ENCODE data around the gene RAP1A.

The RAP1A gene

GRCh38 chr1:111704240-111704639 is 84.7 kb downstream of the RAP1A start:
- H3K4me3 ChIP-seq (ENCODE audit: low read length, poor library complexity, severe bottlenecking): no peak overlapping the region
- TF ChIP-seq EZH2phosphoT487 (IDR thresholded peaks at IDR 0.05; ENCODE audit: borderline replicate concordance) (no peak), CTCF (conservative IDR thresholded peaks at IDR 0.05; ENCODE audit: low read length) (no peak)
- H3K9me3 ChIP-seq (ENCODE audit: insufficient read depth, low read depth, low read length): no peaks in the 10 kb centered on the region
- no peak overlapping the region for H3K4me2 ChIP-seq (ENCODE audit: low read depth, low read length, poor library complexity, severe bottlenecking)
- H3K79me2 ChIP-seq (ENCODE audit: insufficient read depth, low read length): no peaks in the 10 kb centered on the region
- no peaks in the 10 kb centered on the region for H3K27me3 ChIP-seq (ENCODE audit: insufficient read depth, low read length, poor library complexity, severe bottlenecking)
- no peak overlapping the region for H3K9ac ChIP-seq (ENCODE audit: low read depth, low read length, poor library complexity, severe bottlenecking)
- no peaks in the 10 kb centered on the region for H3K9me2 ChIP-seq (replicated peaks; ENCODE audit: low read depth, low read length)
- no peaks in the 10 kb centered on the region for H3F3A ChIP-seq (ENCODE audit: low read depth)
- H3K36me3 ChIP-seq (ENCODE audit: insufficient read depth, low read length): peaks cover 94% of the 10 kb centered on the region
- H4K20me1 ChIP-seq (ENCODE audit: insufficient read depth, low read length, poor library complexity, severe bottlenecking): no peaks in the 10 kb centered on the region
- no peak overlapping the region for H2AFZ ChIP-seq (ENCODE audit: low read length)
- H3K4me1 ChIP-seq (ENCODE audit: insufficient read depth, low read length, poor library complexity, severe bottlenecking): no peaks in the 10 kb centered on the region

GRCh38 chr1:111704776-111705175 is 85.2 kb downstream of the RAP1A start:
- TF ChIP-seq EZH2phosphoT487 (IDR thresholded peaks at IDR 0.05; ENCODE audit: borderline replicate concordance) (no peak), CTCF (conservative IDR thresholded peaks at IDR 0.05; ENCODE audit: low read length) (no peak)
- no peaks in the 10 kb centered on the region for H4K20me1 ChIP-seq (ENCODE audit: insufficient read depth, low read length, poor library complexity, severe bottlenecking)
- no peaks in the 10 kb centered on the region for H3K9me2 ChIP-seq (replicated peaks; ENCODE audit: low read depth, low read length)
- no peaks in the 10 kb centered on the region for H3K79me2 ChIP-seq (ENCODE audit: insufficient read depth, low read length)
- no peak overlapping the region for H2AFZ ChIP-seq (ENCODE audit: low read length)
- peaks cover 94% of the 10 kb centered on the region for H3K36me3 ChIP-seq (ENCODE audit: insufficient read depth, low read length)
- no peaks in the 10 kb centered on the region for H3F3A ChIP-seq (ENCODE audit: low read depth)
- no peaks in the 10 kb centered on the region for H3K27me3 ChIP-seq (ENCODE audit: insufficient read depth, low read length, poor library complexity, severe bottlenecking)
- H3K4me1 ChIP-seq (ENCODE audit: insufficient read depth, low read length, poor library complexity, severe bottlenecking): no peaks in the 10 kb centered on the region
- no peak overlapping the region for H3K4me3 ChIP-seq (ENCODE audit: low read length, poor library complexity, severe bottlenecking)
- no peak overlapping the region for H3K9ac ChIP-seq (ENCODE audit: low read depth, low read length, poor library complexity, severe bottlenecking)
- H3K4me2 ChIP-seq (ENCODE audit: low read depth, low read length, poor library complexity, severe bottlenecking): no peak overlapping the region
- no peaks in the 10 kb centered on the region for H3K9me3 ChIP-seq (ENCODE audit: insufficient read depth, low read depth, low read length)

GRCh38 chr1:111705841-111706240 is 86.3 kb downstream of the RAP1A start:
- H3K9ac ChIP-seq (ENCODE audit: low read depth, low read length, poor library complexity, severe bottlenecking): no peak overlapping the region
- no peaks in the 10 kb centered on the region for H3K4me1 ChIP-seq (ENCODE audit: insufficient read depth, low read length, poor library complexity, severe bottlenecking)
- H3K9me2 ChIP-seq (replicated peaks; ENCODE audit: low read depth, low read length): no peaks in the 10 kb centered on the region
- no peaks in the 10 kb centered on the region for H3K9me3 ChIP-seq (ENCODE audit: insufficient read depth, low read depth, low read length)
- H3K27me3 ChIP-seq (ENCODE audit: insufficient read depth, low read length, poor library complexity, severe bottlenecking): no peaks in the 10 kb centered on the region
- H4K20me1 ChIP-seq (ENCODE audit: insufficient read depth, low read length, poor library complexity, severe bottlenecking): no peaks in the 10 kb centered on the region
- TF ChIP-seq EZH2phosphoT487 (IDR thresholded peaks at IDR 0.05; ENCODE audit: borderline replicate concordance): no peak
- TF ChIP-seq CTCF (conservative IDR thresholded peaks at IDR 0.05; ENCODE audit: low read length): no peak
- H3K79me2 ChIP-seq (ENCODE audit: insufficient read depth, low read length): no peaks in the 10 kb centered on the region
- H3K4me2 ChIP-seq (ENCODE audit: low read depth, low read length, poor library complexity, severe bottlenecking): no peak overlapping the region
- H3F3A ChIP-seq (ENCODE audit: low read depth): no peaks in the 10 kb centered on the region
- H3K36me3 ChIP-seq (ENCODE audit: insufficient read depth, low read length): peaks cover 93% of the 10 kb centered on the region
- no peak overlapping the region for H3K4me3 ChIP-seq (ENCODE audit: low read length, poor library complexity, severe bottlenecking)
- H2AFZ ChIP-seq (ENCODE audit: low read length): no peak overlapping the region
